ENCODE results near the gene IGIP.

DNA sequence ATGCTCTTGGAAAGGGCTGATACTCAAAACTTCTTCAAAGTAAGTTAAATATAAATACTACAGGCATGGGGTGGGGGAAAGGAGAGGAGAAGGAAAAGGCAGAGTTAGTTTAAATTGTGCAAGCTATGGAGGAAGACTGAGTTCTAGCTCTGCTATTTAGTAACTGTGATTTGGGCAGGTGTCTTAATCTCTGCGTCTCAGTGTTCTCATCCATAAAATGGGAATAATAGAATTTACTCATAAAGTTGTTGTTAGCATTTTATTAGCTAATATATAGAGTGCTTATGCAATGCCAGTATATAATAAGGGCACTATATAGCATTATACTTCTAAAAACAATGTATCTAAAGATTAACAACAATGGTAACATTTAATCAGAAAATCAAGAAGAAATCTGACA, 24.6 kb upstream of the IGIP start:
- TF ChIP-seq, protein P1, sequence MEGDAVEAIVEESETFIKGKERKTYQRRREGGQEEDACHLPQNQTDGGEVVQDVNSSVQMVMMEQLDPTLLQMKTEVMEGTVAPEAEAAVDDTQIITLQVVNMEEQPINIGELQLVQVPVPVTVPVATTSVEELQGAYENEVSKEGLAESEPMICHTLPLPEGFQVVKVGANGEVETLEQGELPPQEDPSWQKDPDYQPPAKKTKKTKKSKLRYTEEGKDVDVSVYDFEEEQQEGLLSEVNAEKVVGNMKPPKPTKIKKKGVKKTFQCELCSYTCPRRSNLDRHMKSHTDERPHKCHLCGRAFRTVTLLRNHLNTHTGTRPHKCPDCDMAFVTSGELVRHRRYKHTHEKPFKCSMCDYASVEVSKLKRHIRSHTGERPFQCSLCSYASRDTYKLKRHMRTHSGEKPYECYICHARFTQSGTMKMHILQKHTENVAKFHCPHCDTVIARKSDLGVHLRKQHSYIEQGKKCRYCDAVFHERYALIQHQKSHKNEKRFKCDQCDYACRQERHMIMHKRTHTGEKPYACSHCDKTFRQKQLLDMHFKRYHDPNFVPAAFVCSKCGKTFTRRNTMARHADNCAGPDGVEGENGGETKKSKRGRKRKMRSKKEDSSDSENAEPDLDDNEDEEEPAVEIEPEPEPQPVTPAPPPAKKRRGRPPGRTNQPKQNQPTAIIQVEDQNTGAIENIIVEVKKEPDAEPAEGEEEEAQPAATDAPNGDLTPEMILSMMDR (IDR thresholded peaks at IDR 0.05; ENCODE audit: low read depth, low read length, poor library complexity, severe bottlenecking): no peak
- no peak for TF ChIP-seq EZH2phosphoT487 (IDR thresholded peaks at IDR 0.05; ENCODE audit: borderline replicate concordance, low read length)

Measured in DOHH2 (cell line).